ENCODE measurements around the gene MPPE1.
A peak's percentile ranks its signal among the peaks of the same experiment; 100 is the strongest.
"Not testable (repeated sequence)": the region's sequence is repeated elsewhere in the genome, so short reads cannot be mapped to it uniquely, and the experiment has no call there.

MPPE1 gene, protein sequence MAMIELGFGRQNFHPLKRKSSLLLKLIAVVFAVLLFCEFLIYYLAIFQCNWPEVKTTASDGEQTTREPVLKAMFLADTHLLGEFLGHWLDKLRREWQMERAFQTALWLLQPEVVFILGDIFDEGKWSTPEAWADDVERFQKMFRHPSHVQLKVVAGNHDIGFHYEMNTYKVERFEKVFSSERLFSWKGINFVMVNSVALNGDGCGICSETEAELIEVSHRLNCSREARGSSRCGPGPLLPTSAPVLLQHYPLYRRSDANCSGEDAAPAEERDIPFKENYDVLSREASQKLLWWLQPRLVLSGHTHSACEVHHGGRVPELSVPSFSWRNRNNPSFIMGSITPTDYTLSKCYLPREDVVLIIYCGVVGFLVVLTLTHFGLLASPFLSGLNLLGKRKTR

DNA sequence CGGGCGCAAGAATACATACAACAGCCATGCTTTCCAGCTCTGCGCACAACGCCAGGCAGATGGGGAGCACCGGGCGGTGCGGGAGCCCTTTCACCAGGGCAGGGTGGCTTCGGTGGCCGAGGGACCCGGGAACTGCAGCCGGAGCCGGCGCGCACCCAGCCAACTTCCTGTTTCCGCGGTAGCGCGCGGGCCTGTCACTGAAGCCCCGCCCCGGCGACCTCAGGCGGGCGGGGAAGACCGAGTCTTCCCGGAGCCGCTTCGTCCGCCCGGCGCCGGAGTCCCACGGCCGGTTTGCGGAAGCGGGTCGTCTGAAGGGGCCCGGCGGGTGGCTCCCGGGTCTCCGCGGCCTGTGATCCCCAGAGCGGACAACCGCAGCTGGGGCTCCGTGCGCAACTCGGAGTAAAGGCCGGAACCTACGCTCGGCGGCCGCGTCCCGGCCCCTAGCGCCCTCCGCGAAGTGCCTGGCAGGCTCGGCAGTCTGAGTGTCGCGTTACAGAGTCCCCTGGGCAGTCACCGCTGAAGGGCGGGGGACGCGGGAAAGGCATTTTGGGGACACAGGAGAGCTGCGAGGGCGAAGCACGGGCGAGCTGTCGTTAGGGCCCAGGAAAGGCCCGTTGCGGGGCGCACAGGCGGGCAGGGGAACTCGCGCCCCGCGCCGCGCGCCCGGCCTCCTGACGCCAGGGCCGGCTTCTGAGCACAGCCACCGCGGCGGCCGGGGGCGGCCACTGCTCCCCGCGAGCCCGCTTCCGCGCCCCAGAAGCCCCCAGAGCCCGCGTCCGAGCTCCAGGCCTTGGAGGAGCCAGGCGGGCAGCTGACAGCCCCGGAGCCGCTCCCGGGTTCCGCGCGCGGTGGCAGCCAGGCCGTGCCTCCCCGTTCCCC is at the start of gene MPPE1:
Gene MPPE1, minus strand, starts transcription at position 136 of the 879 bp plus-strand sequence. CDS start 11,053 bp downstream, outside the sequence.
- peak; percentile 83 for DNase-seq

DNA sequence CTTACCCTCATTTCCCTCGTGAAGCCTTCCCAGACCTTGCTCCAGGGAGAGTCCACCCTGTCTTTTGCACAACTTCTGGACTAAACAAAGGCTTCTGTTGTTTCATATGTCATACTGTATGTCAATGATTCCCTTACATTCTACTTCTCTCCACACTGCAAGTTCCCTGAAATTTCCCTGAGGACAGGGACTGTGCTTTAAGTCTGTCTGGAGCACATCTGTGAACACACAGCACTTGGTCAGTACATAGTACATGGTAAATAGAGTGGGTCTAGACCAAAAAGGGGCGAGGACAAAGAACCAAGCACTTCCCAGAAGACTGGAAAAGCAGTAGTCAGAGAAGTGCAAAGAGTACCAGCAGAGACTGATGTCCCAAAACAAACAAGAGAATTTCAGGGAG is 49.5 kb upstream of the MPPE1 start:
- DNase-seq = no peak

DNA sequence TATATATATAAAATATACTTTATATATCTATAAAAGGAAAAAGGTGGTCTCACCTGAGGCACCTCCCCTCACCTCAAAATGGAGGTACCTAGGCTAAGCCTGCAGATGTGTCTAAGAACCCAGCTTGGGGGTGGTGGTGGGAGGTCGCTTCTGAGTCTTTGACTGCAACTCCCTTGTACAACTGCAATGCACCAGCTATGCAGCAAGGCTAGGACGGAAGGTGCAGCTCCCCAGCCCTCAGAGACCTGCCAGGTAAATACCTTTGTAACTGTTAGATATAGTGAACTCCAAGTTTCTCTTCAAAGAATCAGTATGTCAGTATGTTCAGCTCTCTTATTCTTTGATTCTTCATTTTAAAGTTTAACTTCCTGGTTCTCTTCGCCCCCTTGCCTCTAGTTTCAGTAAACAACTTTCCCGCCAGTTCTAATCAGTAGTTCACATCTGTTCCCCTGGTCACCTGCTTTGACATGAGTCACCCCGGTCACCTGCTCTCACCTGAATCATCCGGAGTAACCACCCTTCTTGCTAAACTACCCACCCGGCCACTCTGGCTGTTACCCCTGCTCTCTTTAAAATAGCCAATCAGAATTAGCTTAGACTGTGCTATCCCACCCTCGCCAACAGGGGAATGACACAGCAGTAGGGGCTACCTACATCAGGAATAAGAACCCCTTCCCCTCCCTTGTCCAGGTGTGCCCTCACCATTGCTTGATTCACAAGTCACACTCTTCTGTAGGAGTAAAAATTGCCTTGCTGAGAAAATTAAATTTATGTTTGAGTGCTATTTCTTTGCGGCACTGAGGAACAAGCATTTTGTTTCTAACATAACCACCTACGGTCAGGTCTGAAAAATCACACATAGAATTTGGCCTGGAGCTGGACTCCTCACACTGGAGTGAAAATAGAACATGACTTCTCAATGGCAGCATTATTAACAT is 48.5 kb upstream of the MPPE1 start:
- no peak for DNase-seq

DNA sequence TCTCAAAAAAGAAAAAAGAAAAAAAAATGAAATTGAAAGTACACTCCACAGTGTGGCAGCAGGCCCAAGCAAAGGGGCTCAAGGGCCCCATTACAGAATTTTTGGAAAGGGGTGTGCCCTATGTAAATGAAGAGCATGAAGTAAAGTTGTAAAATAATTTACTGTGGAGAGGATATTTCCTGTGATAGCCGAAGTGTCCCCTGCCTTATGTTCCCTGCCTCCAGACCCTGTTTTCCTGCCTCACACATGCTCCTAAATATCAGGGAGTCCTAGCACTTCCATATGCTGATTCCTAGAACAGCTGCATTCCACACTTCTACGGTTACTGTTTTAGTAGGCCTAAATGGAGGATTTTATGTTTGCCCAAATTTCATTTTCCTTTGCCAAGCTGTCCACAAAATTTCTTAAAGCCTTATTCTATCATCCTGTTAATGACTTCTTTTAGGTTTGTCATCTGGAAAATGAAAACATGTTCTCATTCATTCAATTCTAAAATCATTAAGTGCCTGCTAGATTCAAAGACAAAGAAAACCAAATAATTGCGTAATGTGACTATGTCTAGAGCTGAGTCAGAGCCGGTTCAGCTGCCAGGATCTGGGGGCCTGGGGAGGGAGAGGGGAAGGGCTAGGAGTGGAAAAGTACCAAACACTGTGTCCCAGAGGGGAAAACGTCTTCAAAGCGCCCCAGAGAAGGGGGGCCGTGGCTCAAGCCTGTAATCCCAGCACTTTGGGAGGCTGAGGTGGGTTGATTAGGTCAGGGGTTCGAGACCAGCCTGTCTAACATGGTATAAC is 47.3 kb upstream of the MPPE1 start:
- DNase-seq = no peak

DNA sequence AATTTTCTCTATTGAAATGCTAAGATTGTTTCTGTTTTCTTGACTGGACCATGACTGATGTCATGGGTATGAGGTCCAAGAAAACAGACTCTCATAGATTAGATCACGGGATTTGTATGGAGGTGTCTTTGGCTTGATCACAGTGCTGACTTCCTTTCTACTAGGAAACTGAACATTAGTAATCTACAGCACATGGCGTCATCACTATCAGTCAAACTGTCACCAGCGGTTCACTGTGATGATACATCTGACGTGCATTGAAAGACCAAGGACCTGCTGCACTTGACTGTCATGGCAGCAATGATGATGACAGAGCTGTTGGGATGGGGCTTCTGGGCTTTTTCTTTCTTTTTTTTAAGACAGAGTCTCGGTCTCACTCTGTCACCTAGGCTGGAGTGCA is 45.0 kb upstream of the MPPE1 start:
- DNase-seq = no peak

DNA sequence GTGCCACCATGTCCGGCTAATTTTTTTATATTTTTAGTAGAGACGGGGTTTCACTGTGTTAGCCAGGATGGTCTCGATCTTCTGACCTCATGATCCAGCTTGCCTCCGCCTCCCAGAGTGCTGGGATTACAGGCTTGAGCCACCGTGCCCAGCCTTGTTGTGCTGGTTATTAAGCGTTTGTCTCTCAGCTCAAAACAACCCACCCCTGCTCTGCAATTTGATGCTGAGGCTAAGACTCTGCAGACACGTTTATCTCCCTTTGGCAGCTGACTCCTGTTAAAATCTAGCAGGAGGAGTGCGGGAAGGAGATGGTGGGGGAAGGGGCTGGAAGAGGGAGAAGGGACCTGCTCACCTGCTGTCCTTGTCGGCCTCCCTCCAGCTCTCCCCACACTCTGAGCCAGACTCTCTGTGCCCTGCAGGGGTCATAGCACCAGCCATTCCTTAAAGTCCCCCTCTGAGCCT is 43.3 kb upstream of the MPPE1 start:
- no peak for DNase-seq

DNA sequence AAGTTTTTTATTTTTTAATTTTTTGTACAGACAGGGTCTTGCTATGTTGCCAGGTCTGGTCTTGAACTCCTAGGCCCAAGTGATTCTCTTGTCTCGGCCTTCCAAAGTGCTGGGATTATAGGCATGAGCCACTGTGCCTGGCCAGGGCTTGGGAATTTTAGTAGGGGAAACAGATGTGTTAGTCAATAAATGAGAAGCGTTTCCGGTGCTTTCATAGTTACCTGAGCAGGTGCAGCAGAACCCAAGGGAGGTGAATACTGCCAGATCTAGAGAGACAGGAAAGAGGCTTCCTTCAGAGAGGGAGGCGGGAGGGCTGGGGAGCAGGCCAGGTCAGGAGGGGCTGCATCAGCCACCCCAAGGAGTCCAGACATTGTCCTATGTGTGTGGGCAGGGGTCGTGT is 42.7 kb upstream of the MPPE1 start:
- no peak for DNase-seq

DNA sequence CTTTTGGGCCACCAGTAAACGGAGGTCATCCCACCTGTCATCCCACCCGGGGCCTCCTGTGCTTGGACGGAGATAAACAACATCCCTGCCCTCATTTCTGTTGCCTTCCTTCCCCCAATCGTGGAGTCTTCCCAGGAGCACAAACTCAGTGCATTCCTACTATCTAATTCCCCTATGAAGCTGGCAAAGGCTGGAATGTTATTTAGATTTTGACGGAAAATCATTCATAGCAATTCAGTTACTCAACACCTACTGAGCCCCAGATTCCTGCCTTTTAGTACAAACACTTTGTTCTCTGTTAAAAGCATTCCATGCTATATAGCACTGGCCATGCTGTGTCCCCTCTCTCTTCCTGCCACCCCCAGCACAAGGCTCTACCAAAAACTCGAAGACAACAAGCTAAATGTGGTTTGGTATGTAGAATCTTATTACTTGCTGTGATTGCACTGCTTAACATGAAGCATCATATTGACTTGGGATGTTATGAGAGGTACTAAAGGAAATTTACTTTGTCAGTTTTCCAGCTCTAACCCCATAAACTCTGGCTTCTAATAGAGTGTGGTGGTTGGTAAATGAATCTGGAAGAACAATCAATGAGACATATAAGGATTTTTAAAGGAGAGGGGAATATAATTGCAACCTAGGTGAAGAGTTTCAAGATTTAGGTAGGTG is 40.9 kb upstream of the MPPE1 start:
- no peak for DNase-seq

DNA sequence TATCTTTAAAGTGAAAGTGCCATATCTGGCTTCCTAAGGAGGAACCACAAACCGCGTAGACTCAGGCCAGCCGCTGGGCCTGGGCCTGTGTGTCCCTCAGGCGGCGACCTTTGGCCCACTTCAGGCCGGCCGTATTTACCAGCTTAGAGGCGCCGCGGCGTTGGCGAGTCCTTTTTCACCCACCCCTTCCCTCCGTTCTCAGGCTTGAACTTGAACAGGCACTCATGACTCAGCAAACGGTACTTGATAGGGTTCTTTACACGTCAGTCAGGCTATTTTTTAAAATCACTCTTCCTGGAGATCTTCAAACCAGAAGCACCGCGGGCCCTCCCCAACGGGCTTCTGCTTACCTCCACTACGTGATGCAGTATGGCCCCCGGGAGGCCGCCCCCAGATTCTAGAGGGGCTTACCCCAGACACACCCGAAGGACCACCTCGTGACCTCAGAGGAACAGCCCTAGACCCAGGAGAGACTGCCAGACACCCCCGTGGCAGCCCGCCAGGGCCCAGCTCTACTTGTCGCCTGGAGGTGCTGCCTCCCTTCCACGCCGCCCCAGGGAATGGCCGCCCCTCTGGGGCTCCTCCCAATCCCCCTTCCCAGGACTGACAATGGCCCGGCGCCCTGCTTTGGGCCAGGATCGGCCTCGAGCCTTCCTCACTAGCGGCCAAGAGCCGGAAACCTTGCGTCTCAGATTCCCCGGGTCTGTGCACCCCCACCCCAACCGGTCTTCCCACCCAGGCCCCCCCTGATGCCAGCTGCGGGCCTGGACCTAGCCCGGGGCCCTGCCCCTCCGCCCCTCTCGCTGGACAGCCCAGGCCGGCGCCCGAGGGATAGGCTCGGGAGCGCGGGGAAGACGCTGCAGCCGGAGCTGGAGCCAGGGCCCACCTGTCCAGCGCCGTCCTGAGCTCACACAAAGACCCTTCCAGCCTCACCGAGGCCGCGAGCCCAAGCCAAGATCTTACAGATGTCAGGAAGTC is 39.4 kb upstream of the MPPE1 start:
- DNase-seq = peak; percentile 27

DNA sequence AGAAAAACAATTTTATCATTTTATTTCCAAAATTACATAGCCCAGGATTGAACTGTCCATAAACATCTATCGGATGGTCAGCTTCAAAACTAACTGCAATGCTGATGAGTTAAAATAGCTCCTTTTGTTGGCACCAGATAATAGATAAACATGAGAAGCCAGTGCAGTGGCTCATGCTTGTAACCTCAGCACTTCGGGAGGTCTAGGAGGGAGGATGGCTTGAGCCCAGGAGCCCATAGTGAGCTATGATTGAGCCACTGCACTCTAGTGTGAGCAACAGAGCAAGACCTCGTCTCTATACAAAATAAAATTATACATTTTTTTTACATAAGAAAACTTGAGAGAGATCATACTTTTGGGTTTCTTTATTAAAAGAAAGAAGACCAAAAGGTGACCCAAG is 38.6 kb upstream of the MPPE1 start:
- DNase-seq = no peak

DNA sequence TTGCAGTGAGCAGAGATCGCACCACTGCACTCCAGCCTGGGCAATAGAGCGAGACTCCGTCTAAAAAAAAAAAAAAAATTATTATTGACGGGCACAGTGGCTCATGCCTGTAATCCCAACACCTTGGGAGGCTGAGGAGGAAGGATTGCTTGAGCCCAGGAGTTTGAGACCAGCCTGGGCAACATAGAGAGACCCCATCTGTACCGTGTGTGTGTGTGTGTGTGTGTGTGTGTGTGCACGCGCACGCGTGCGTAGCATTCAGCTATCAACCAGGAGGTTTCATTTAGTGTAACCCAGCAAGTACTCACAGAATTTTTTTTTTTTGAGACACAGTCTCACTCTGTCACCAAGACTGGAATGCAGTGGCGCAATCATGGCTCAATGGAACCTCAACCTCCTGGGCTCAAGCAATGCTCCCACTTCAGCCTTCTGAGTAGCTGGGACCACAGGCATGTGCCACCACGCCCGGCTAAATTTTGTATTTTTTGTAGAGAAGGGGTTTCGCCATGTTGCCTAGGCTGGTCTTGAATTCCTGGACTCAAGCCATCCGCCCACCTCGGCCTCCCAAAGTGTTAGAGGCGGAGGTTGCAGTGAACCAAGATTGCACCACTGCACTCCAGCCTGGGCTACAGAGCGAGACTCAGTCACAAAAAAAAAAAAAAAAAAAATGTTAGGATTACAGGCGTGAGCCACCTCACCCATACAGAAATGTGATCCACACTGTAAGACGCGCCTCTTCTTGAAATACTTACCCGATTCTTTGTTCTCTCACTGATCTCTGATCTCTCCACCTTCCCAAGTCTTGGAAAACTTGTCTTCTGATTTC is 37.9 kb upstream of the MPPE1 start:
- not testable (repeated sequence) for DNase-seq

DNA sequence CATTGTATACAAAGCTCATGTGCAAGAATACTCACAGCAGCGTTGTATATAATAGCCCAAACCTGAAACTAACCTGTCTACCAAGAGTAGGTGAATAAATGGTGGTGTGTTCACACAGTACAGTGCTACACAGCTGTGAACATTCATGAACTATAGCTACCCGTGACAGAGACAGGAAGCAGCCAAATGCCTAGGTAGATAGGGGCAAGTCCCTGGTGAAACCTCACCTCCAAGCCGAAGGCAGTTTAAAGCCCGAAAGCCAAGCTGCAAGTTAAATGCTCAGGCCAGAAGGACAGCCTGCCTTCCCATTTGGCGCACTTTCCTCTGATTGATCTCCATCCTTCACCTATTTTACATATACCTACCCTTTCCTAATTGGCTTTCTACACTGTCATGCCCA is 36.7 kb upstream of the MPPE1 start:
- DNase-seq = no peak

DNA sequence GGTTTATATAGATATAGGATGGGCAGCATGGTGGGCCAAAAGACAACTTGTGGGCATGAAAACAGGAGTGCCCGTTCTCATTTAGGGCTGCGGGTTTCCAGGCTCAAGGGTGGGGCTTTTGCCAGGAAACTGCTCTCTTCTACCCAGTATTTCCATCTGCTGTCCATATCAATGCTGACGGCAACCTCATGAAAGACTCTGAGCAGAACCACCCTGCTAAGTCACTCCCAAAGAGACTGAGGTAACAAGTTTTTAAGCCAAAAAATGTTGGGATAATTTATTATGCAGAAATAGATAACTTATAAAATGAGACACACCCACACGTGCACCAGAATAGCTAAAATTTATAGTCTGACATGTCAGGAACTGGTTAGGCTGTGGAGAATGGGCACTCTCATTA is 36.1 kb upstream of the MPPE1 start:
- DNase-seq = no peak

DNA sequence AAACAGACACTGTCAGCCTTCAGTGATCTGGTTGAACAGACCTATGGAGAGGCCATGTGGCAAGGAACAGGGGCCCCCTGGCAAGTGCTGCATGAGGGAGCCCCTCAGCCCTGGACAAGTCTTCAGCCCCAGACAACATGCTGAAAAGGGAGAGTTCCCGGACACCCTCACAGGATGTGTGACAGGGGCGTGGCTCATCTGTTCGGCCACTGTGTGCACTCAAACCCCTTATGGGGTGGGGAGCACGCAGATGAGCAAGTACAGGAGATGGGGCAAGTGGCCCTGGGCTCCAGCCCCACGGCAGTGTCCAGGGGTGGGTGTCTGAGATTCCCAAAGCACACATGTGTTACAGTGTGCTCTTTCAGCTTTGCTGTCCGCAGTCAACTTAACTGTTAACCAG is 35.4 kb upstream of the MPPE1 start:
- DNase-seq = no peak

DNA sequence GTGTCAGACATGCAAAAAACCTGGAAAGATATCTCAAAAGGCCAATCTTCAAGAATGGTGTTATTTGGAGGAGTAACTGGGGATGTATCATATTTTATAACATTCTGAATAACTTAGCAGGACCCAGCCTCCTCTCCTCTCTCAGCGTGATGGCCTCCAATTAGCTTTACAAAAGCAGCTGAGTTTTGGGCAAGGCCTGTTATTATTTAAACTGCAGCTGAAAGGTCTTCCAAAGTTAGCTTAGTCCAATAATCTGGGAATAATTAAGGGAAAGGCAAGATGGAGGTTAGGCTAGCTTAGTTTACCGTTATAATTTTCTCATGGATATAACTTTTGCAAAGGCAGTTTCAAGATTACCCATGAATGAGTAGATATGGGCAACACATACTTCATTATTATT is 32.8 kb upstream of the MPPE1 start:
- no peak for DNase-seq

DNA sequence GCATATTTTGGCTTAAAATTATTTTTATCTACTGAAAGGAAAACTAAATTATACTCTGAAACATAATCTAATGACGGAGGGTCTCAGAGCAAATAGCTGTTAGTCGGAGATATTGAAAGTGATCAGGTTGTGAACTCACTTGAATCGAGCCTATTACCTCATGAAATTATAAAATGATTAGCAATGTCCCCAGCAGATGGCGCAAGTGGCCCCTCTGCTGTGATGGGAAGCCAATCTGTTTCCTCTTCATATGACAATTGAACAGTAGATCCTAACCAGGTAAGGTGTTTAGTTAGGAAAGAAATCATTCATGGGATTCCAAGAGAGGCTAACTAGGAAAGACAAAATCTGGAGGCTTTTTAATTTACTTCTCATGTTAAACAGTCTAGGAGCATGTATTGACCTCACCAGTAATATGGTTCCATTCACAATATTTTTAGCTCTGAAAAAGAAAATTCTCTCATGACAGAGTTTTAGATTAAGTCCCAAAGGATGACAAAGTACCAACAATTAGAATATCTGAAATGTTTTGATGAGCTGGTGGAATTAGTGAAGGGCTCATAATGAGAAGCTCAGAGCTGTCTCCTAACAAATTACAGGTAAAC is 29.9 kb upstream of the MPPE1 start:
- peak; percentile 78 for DNase-seq

DNA sequence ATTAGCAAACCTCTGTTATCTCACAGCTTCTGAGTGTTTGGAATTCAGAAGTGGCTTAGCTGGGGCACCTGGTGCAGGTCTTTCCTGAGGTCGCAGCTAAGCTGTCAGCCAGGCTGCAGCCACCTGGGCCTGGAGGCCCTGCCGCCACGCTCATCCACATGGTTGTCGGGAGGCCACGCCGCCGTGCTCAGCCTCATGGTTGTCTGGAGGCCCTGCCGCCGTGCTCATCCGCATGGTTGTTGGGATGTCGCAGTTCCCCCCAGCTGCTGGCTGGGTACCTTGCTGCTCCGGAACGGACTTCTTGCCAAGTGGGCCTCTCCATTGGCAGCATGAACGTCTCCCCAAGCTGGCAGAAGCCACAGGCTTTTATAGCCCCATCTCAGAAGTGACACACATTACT is 24.3 kb upstream of the MPPE1 start:
- DNase-seq = no peak

DNA sequence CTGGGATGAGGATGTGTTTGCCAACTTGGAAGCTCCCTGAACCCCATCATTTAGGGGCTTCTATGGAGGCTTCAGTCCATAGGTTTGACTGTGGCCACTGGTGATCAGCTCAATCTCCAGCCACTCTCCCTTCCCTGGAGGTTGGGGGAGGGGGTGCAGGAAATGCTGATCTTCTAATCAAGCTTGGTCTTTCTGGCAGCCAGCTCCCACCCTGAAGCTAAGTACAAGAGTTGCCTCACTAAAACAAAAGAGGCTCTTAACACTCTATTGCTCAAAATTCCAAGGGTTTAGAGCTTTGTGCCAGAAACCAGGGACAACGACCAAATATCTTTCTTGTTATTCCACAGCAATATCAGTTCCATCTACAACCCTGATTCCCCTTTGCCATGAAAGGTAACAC is 19.4 kb upstream of the MPPE1 start:
- no peak for DNase-seq

Measured in activated CD4-positive, alpha-beta T cell treated with anti-CD3 and anti-CD28 coated beads, Interleukin-2, amount 50 U/mL, for 1 hour (primary cell).